GM18867 (cell line): ENCODE data around the gene TDG.

Source experiments
- ATAC-seq: cut with Tn5 transposase; IDR thresholded peaks from one replicate; pipeline ENCODE4 v1.9.1; 2021; ENCODE audit warnings: mild to moderate bottlenecking, moderate library complexity; ENCODE audit not compliant: unreplicated experiment

TDG gene

GRCh38 chr12:103958621-103959020, 7.1 kb upstream of the TDG start:
- no peak for ATAC-seq

GRCh38 chr12:103960616-103961227, 5.0 kb upstream of the TDG start:
- ATAC-seq: no peak

GRCh38 chr12:103962493-103962892, 3.2 kb upstream of the TDG start:
- ATAC-seq: no peak

GRCh38 chr12:103964805-103965204, 867 bp upstream of the TDG start:
- no peak for ATAC-seq

GRCh38 chr12:103965255-103965589, 450 bp upstream of the TDG start:
- ATAC-seq: no peak

GRCh38 chr12:103966736-103967135, 1.1 kb downstream of the TDG start:
- no peak for ATAC-seq

GRCh38 chr12:103969391-103969790, 3.7 kb downstream of the TDG start:
- ATAC-seq: no peak

GRCh38 chr12:103973909-103974308, 8.2 kb downstream of the TDG start:
- no peak for ATAC-seq

- ATAC-seq: no peak
These were observed 9.7 kb downstream of the TDG start for GRCh38 chr12:103975368-103975767.

GRCh38 chr12:103978384-103978982, 12.8 kb downstream of the TDG start:
- no peak for ATAC-seq

GRCh38 chr12:103986829-103987228, 21.2 kb downstream of the TDG start:
- no peak for ATAC-seq

GRCh38 chr12:103994235-103994634, 28.6 kb downstream of the TDG start:
- no peak for ATAC-seq

- no peak for ATAC-seq
These were observed 30.9 kb downstream of the TDG start for GRCh38 chr12:103996595-103996994.

- ATAC-seq: no peak
These were observed 31.7 kb downstream of the TDG start for GRCh38 chr12:103997286-103997900.

GRCh38 chr12:103998976-103999375, 33.3 kb downstream of the TDG start:
- no peak for ATAC-seq

- no peak for ATAC-seq
These were observed 35.2 kb downstream of the TDG start for GRCh38 chr12:104000807-104001434.

GRCh38 chr12:104002686-104003085, 37.0 kb downstream of the TDG start:
- no peak for ATAC-seq

- no peak for ATAC-seq
These were observed 37.9 kb downstream of the TDG start for GRCh38 chr12:104003596-104003995.

- no peak for ATAC-seq
These were observed 41.3 kb downstream of the TDG start for GRCh38 chr12:104006929-104007328.

- no peak for ATAC-seq
These were observed 44.4 kb downstream of the TDG start for GRCh38 chr12:104010121-104010520.

GRCh38 chr12:104010606-104011169, 45.0 kb downstream of the TDG start:
- ATAC-seq: no peak

- no peak for ATAC-seq
These were observed 45.6 kb downstream of the TDG start for GRCh38 chr12:104011253-104011652.
